EL (cell line): ENCODE data around the gene ENO2.
"Not testable (repeated sequence)": the region's sequence is repeated elsewhere in the genome, so short reads cannot be mapped to it uniquely, and the experiment has no call there.

Experiments used
- DNase-seq: peaks from one replicate; pipeline ENCODE4 v3.0.0-alpha.2; 2016

The ENO2 gene

GRCh38 chr12:6914246-6914946 lies at the start of gene ENO2:
TSS of gene ENO2 (plus strand) at chr12:6914580. CDS start at chr12:6915833, 1,253 bp downstream.
- peak; percentile 81 for DNase-seq

- DNase-seq, result not testable (repeated sequence)
Measured at GRCh38 chr12:6865307-6865706, 49.1 kb upstream of the ENO2 start.

GRCh38 chr12:6866163-6866919 lies 48.0 kb upstream of the ENO2 start:
- no peak for DNase-seq

GRCh38 chr12:6866920-6867412 lies 47.4 kb upstream of the ENO2 start:
- no peak for DNase-seq

- peak; percentile 83 for DNase-seq
Measured at GRCh38 chr12:6867413-6868210, 46.8 kb upstream of the ENO2 start, which contains the start of gene TPI1. TSS of gene TPI1 (plus strand) at chr12:6867531. CDS start at chr12:6867567, 36 bp downstream.

- DNase-seq, result peak; percentile 28
Measured at GRCh38 chr12:6868211-6869048, 46.0 kb upstream of the ENO2 start.

- peak; percentile 71 for DNase-seq
Measured at GRCh38 chr12:6869049-6870021, 45.0 kb upstream of the ENO2 start.

- peak; percentile 17 for DNase-seq
Measured at GRCh38 chr12:6870304-6870703, 44.1 kb upstream of the ENO2 start.

GRCh38 chr12:6871052-6871957 lies 43.1 kb upstream of the ENO2 start:
- peak; percentile 69 for DNase-seq

GRCh38 chr12:6872073-6873048 lies 42.0 kb upstream of the ENO2 start:
- peak; percentile 82 for DNase-seq

- DNase-seq, result peak; percentile 95
Measured at GRCh38 chr12:6873094-6874014, 41.0 kb upstream of the ENO2 start, which contains the start of gene SPSB2. TSS of gene SPSB2 (minus strand) at chr12:6873303. CDS start at chr12:6872901, 402 bp downstream.

GRCh38 chr12:6874015-6874368 lies 40.4 kb upstream of the ENO2 start:
- DNase-seq, result not testable (repeated sequence)

GRCh38 chr12:6879824-6880223 lies 34.6 kb upstream of the ENO2 start:
- not testable (repeated sequence) for DNase-seq

GRCh38 chr12:6883252-6883651 lies 31.1 kb upstream of the ENO2 start:
- no peak for DNase-seq

- no peak for DNase-seq
Measured at GRCh38 chr12:6883683-6884082, 30.7 kb upstream of the ENO2 start.

GRCh38 chr12:6884539-6884938 lies 29.8 kb upstream of the ENO2 start:
- DNase-seq, result no peak
